Calu3 (cell line): ENCODE data around the gene RPH3AL. TPM values are rescaled to one million over a fixed set of nuclear protein-coding genes. Genes with fewer than 3 reads are reported as not detected.
A peak's percentile ranks its signal among the peaks of the same experiment; 100 is the strongest.

Experiments used
- BruUV-seq: library from RNA; stranded (reverse); fragments of 400-500 nt; replicated peaks from 2 replicates; lab custom pipeline; 2021; lab: Mats Ljungman, UMichigan
- CTCF ChIA-PET: fragments of 300-600 bp; sonication (Branson Sonifier 250); formaldehyde crosslinking; loops from one replicate; lab custom pipeline; 2022; ENCODE audit warnings: antibody characterized with exemption; lab: Charles Lee
- DNase-seq: peaks from one replicate; pipeline ENCODE4 v3.0.0; 2022
- H3K27ac Mint-ChIP-seq: one replicate; pipeline ENCODE4 v1.8.0; 2022; ENCODE audit warnings: mixed read lengths; ENCODE audit not compliant: unreplicated experiment
- H3K27me3 Mint-ChIP-seq: one replicate; pipeline ENCODE4 v1.8.0; 2022; ENCODE audit warnings: mixed read lengths; ENCODE audit not compliant: unreplicated experiment
- H3K36me3 Mint-ChIP-seq: one replicate; pipeline ENCODE4 v1.8.0; 2022; ENCODE audit warnings: mild to moderate bottlenecking, moderate library complexity, mixed read lengths; ENCODE audit not compliant: insufficient read depth, unreplicated experiment
- H3K4me1 Mint-ChIP-seq: one replicate; pipeline ENCODE4 v1.8.0; 2022; ENCODE audit warnings: mild to moderate bottlenecking, low read depth, mixed read lengths; ENCODE audit not compliant: unreplicated experiment
- H3K4me3 Mint-ChIP-seq: one replicate; pipeline ENCODE4 v1.8.0; 2022; ENCODE audit warnings: mild to moderate bottlenecking, low read depth, moderate library complexity, mixed read lengths; ENCODE audit not compliant: unreplicated experiment
- H3K9me3 Mint-ChIP-seq: one replicate; pipeline ENCODE4 v1.8.0; 2022; ENCODE audit warnings: low read depth, mixed read lengths; ENCODE audit not compliant: unreplicated experiment
- intact Hi-C: fragments of 100-400 bp; cut with micrococcal nuclease; formaldehyde crosslinking; loops from one replicate; pipeline ENCODE4 v1.10.0; 2022; ENCODE audit not compliant: unreplicated experiment
- total RNA-seq: library from RNA; stranded (reverse); gene quantifications from 2 replicates; pipeline ENCODE4 v1.2.3, GENCODE V29; 2022
- TF ChIP-seq, protein P1 (sequence below): fragments of 200-600 bp; IDR thresholded peaks from one replicate; pipeline ENCODE4 v1.8.0; 2022; ENCODE audit warnings: antibody characterized with exemption; ENCODE audit not compliant: unreplicated experiment

The RPH3AL gene
- total RNA-seq, 1 experiment from 2014 or later: 14.1 TPM

DNA sequence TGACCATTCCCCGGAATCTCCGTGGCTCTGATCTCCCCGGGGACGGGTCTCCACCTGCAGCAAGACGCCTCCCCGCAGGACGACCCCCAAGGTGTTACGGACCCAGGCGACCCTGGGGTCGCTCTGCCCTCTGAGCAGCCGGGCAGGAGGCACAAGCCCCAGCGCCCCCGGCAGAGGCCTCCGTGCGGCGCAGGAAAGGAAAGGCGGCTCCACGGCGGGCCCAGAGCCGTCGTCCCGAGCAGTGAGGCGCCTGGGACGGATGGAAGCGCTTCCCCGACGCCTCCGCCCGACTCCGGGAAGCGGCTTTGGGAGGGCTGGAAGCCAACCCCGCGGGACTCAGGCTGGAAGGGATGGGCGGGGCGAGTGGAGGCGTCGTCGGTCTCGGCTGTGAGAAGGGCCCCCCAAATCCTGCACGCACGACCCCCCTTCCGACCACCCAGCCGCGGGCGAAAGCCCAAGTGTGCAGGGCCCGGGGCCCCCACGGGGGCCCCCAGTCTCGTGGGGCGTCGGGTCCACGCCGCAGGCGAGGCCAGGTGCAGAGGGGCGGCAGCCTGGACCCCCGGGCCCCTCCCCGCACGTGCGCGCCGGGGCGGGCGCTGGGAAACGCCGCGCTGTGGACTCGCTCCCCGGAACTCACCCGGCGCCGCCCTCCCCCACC, 32.7 kb upstream of the RPH3AL start:
- peak; percentile 25 for DNase-seq
- Mint-ChIP-seq H3K27ac (no peak overlapping the region), H3K4me1 (peaks cover 16% of the 10 kb centered on the region), H3K27me3 (peaks cover 29% of the 10 kb centered on the region), H3K4me3 (peak overlapping the region; percentile 69), H3K9me3 (no peaks in the 10 kb centered on the region), H3K36me3 (peaks cover 11% of the 10 kb centered on the region)
- CTCF ChIA-PET: interaction anchor here (1.0 kb wide), 2 partner anchors 240 to 315 kb away, joined by 3 read pairs; no protein-coding TSS in a partner anchor
- intact Hi-C loops: loop anchor here (5.0 kb wide), 1 partner anchor 243 kb away; a partner anchor contains a TSS
- no TSS peak for BruUV-seq
- TF ChIP-seq, protein P1, sequence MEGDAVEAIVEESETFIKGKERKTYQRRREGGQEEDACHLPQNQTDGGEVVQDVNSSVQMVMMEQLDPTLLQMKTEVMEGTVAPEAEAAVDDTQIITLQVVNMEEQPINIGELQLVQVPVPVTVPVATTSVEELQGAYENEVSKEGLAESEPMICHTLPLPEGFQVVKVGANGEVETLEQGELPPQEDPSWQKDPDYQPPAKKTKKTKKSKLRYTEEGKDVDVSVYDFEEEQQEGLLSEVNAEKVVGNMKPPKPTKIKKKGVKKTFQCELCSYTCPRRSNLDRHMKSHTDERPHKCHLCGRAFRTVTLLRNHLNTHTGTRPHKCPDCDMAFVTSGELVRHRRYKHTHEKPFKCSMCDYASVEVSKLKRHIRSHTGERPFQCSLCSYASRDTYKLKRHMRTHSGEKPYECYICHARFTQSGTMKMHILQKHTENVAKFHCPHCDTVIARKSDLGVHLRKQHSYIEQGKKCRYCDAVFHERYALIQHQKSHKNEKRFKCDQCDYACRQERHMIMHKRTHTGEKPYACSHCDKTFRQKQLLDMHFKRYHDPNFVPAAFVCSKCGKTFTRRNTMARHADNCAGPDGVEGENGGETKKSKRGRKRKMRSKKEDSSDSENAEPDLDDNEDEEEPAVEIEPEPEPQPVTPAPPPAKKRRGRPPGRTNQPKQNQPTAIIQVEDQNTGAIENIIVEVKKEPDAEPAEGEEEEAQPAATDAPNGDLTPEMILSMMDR: no peak

DNA sequence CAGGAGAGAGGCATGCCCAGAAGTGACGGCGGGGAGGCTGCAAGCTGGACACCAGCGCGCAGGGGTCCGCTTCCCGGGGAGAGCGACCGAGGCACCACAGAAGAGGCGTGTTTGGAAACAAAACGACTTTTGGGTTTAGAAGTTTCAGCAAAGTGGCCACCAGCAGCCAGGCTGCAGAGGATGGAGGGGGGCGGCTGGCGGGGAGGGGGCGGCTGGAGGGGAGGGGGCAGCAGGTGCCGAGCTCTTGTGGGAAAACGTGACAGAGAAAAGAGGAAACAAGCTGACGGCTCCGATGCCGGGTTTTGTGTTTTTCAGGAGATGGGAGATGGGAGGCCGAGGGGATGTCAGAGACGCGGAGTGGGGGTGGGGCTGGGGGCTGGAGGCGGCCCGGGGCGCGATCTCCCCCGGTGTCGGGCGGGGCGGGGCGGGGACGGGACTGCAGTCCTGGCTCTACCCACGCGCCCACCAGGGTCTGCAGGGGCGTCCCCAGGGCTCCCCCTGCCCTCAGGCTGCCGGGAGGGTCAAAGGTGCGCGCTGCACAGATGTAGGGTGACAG, 32.1 kb upstream of the RPH3AL start:
- BruUV-seq: no TSS peak
- DNase-seq: no peak
- TF ChIP-seq, protein P1: no peak
- Mint-ChIP-seq H3K4me1 (peaks cover 16% of the 10 kb centered on the region), H3K36me3 (peaks cover 11% of the 10 kb centered on the region), H3K4me3 (peak overlapping the region; percentile 69), H3K27ac (peak overlapping the region; percentile 78), H3K9me3 (no peaks in the 10 kb centered on the region), H3K27me3 (peaks cover 29% of the 10 kb centered on the region)
- intact Hi-C loops: loop anchor here (5.0 kb wide), 1 partner anchor 242 kb away; a partner anchor contains a TSS
- CTCF ChIA-PET: interaction anchor here (1.2 kb wide), 1 partner anchor 31 kb away, joined by 4 read pairs; the partner anchor contains the start of gene RPH3AL

DNA sequence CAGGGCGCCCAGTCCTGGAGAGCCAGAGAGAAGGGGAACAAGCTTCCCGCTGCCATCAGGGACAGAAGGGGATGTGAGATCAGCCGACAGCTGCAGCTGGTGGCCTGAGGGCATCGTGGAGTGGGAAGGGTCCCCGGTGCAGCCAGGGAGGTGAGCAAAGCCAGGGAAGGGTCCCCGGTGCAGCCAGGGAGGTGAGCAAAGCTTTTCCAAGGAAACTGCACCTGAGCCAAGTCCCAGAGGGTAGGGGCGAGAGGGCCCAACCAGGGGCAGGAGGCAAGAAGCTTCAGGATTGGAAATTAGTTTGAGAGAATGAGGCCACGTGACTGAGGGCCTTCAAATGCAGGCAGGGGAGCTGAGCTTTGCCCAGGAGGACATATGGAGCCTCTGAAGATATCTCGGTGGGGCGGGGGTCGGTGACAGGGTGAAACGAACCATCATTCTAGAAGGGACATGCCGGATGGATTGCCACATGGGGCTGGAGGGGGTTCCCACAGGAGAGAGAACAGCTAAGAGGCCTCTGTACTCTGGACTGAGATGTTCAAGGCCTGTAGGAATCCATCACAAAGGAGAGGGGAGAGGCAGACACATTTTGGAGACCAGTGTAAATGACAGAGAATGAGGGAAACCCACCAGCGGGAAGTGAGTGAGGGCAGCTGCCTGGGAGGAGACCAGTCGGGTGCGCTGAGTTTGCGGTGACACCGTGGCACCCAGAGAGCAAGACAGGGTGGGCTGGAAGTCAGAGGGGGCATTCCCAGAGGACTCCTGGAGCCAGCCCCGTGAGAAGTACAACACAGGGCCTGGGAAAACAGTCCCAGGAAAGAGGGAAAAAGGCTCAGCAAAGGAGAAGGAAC, 31.4 kb upstream of the RPH3AL start:
- Mint-ChIP-seq H3K4me1 (peaks cover 16% of the 10 kb centered on the region), H3K27me3 (peaks cover 29% of the 10 kb centered on the region), H3K27ac (peak overlapping the region; percentile 78), H3K9me3 (no peaks in the 10 kb centered on the region), H3K4me3 (peak overlapping the region; percentile 69), H3K36me3 (peaks cover 11% of the 10 kb centered on the region)
- CTCF ChIA-PET: interaction anchor here (1.2 kb wide), 1 partner anchor 31 kb away, joined by 4 read pairs; the partner anchor contains the start of gene RPH3AL
- intact Hi-C loops: no loop called here
- no TSS peak for BruUV-seq
- DNase-seq: no peak
- TF ChIP-seq, protein P1: no peak
